Measurements from ENCODE around the gene RNF180.
A peak's percentile ranks its signal among the peaks of the same experiment; 100 is the strongest.
"Not testable (repeated sequence)": the region's sequence is repeated elsewhere in the genome, so short reads cannot be mapped to it uniquely, and the experiment has no call there.

RNF180 gene

GRCh38 chr5:64397552-64397951 lies 231.9 kb downstream of the RNF180 start (continued):
- no peak for TF ChIP-seq ZXDB (tag by site-specific recombination; IDR thresholded peaks at IDR 0.05)
- TF ChIP-seq ZIC2 (tag by site-specific recombination; IDR thresholded peaks at IDR 0.05): no peak
- TF ChIP-seq ZSCAN30 (tag by site-specific recombination; IDR thresholded peaks at IDR 0.05): no peak
- no peak for TF ChIP-seq ZNF664 (tag by site-specific recombination; IDR thresholded peaks at IDR 0.05)

GRCh38 chr5:64398735-64399134 lies 233.1 kb downstream of the RNF180 start:
- H3K4me3 ChIP-seq (ENCODE audit: low read depth, low read length); POLR2A ChIA-PET; H3K36me3 ChIP-seq (ENCODE audit: control insufficient read depth in 2 of 2, insufficient read depth in 1 of 2, low read length in 2 of 2); H3K27ac ChIP-seq (ENCODE audit: extremely low read depth, low read depth, low read length); H3K4me1 ChIP-seq (ENCODE audit: control insufficient read depth, insufficient read depth, low read length); CTCF ChIA-PET; H3K9me3 ChIP-seq (ENCODE audit: control insufficient read depth, insufficient read depth, low read depth, low read length): not testable (repeated sequence)
- TF ChIP-seq ZNF146 (tag by site-specific recombination; IDR thresholded peaks at IDR 0.05): 0 out of 2 replicates have a peak, but pooled peaks have one; percentile 41

- H3K4me3 ChIP-seq (ENCODE audit: low read depth, low read length); POLR2A ChIA-PET; H3K27ac ChIP-seq (ENCODE audit: extremely low read depth, low read depth, low read length); H3K9me3 ChIP-seq (ENCODE audit: control insufficient read depth, insufficient read depth, low read depth, low read length); H3K36me3 ChIP-seq (ENCODE audit: control insufficient read depth in 2 of 2, insufficient read depth in 1 of 2, low read length in 2 of 2); H3K4me1 ChIP-seq (ENCODE audit: control insufficient read depth, insufficient read depth, low read length): not testable (repeated sequence)
- CTCF ChIA-PET: interaction anchor here (1.0 kb wide), 1 partner anchor 204 kb away, joined by 3 read pairs; no protein-coding TSS in a partner anchor
These were observed 241.6 kb downstream of the RNF180 start for GRCh38 chr5:64407103-64407825.

GRCh38 chr5:64417390-64417789 lies 251.7 kb downstream of the RNF180 start:
- Histone ChIP-seq H3K27ac (ENCODE audit: extremely low read depth, low read depth, low read length) (no peak overlapping the region), H3K36me3 (ENCODE audit: control insufficient read depth in 2 of 2, insufficient read depth in 1 of 2, low read length in 2 of 2) (no peaks in the 10 kb centered on the region), H3K4me3 (ENCODE audit: low read depth, low read length) (no peak overlapping the region), H3K4me1 (ENCODE audit: control insufficient read depth, insufficient read depth, low read length) (no peaks in the 10 kb centered on the region), H3K9me3 (ENCODE audit: control insufficient read depth, insufficient read depth, low read depth, low read length) (no peaks in the 10 kb centered on the region)
- CTCF ChIA-PET: interaction anchor here (0.6 kb wide), 1 partner anchor 156 kb away, joined by 3 read pairs; no protein-coding TSS in a partner anchor
- POLR2A ChIA-PET: no interaction called here
- TF ChIP-seq ZNF138 (tag by site-specific recombination; IDR thresholded peaks at IDR 0.05; ENCODE audit: borderline replicate concordance): no peak

- Histone ChIP-seq H3K27ac (ENCODE audit: extremely low read depth, low read depth, low read length) (no peak overlapping the region), H3K9me3 (ENCODE audit: control insufficient read depth, insufficient read depth, low read depth, low read length) (no peaks in the 10 kb centered on the region), H3K4me1 (ENCODE audit: control insufficient read depth, insufficient read depth, low read length) (no peaks in the 10 kb centered on the region), H3K36me3 (ENCODE audit: control insufficient read depth in 2 of 2, insufficient read depth in 1 of 2, low read length in 2 of 2) (no peaks in the 10 kb centered on the region), H3K4me3 (ENCODE audit: low read depth, low read length) (no peak overlapping the region)
- ChIA-PET CTCF (no interaction called here), POLR2A (no interaction called here)
- TF ChIP-seq ZNF324 (tag by site-specific recombination; IDR thresholded peaks at IDR 0.05): no peak
- TF ChIP-seq ZNF843 (tag by site-specific recombination; IDR thresholded peaks at IDR 0.05): no peak
- no peak for TF ChIP-seq ZNF37A (tag by site-specific recombination; IDR thresholded peaks at IDR 0.05)
- TF ChIP-seq ZFP3 (tag by site-specific recombination; IDR thresholded peaks at IDR 0.05; ENCODE audit: low read depth): no peak
- TF ChIP-seq ZNF366 (tag by site-specific recombination; conservative IDR thresholded peaks at IDR 0.05): no peak
- TF ChIP-seq ZNF133 (tag by site-specific recombination; IDR thresholded peaks at IDR 0.05): no peak
- no peak for TF ChIP-seq ZNF16 (tag by site-specific recombination; IDR thresholded peaks at IDR 0.05; ENCODE audit: low read depth)
- no peak for TF ChIP-seq ZSCAN23 (tag by site-specific recombination; IDR thresholded peaks at IDR 0.05)
- no peak for TF ChIP-seq ZNF416 (tag by site-specific recombination; IDR thresholded peaks at IDR 0.05)
- no peak for TF ChIP-seq ZNF26 (tag by site-specific recombination; IDR thresholded peaks at IDR 0.05)
- TF ChIP-seq ZNF704 (tag by site-specific recombination; IDR thresholded peaks at IDR 0.05): no peak
- TF ChIP-seq ZNF280D (tag by site-specific recombination; IDR thresholded peaks at IDR 0.05): no peak
- TF ChIP-seq ZNF121 (tag by site-specific recombination; IDR thresholded peaks at IDR 0.05): no peak
- no peak for TF ChIP-seq OVOL3 (tag by site-specific recombination; IDR thresholded peaks at IDR 0.05)
- no peak for TF ChIP-seq ZNF239 (tag by site-specific recombination; IDR thresholded peaks at IDR 0.05)
- TF ChIP-seq ZNF544 (tag by site-specific recombination; IDR thresholded peaks at IDR 0.05): no peak
- TF ChIP-seq SALL2 (tag by site-specific recombination; IDR thresholded peaks at IDR 0.05; ENCODE audit: borderline replicate concordance): no peak
These were observed 252.4 kb downstream of the RNF180 start for GRCh38 chr5:64418013-64418412.
